ENCODE data around the gene RBFOX1. TPM values are rescaled to one million over a fixed set of nuclear protein-coding genes. Genes with fewer than 3 reads are reported as not detected.

The RBFOX1 gene
- total RNA-seq, 2 donors from 2014 or later: 9.2 to 11.2 TPM

- intact Hi-C loops (cut with DNase I, micrococcal nuclease): no loop called here
- no peak for ATAC-seq
- no peak for DNase-seq
These were observed 31.1 kb downstream of the RBFOX1 start for GRCh38 chr16:7363422-7364417.

DNA sequence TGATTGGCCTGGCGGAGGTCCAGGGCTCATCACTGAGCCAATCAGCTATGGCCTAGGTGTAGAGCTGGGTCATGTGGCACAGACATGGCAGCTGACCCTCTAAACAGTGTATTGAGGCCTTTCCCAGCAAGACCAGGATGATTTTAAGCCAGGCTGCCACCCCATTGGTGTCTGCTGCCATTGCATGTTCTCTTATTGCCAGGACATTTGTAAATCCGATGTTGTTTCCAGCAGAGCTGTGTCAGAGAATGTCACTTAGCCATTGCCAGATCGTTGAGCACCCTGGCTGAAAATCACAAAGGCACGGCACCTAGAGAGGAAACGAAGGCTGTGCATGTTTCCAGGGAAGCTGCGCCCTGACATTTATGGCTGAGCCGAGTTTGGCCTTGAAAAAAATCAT lies 33.4 kb downstream of the RBFOX1 start:
- intact Hi-C loops (cut with DNase I, micrococcal nuclease): no loop called here
- ATAC-seq (no peak), DNase-seq (no peak)

DNA sequence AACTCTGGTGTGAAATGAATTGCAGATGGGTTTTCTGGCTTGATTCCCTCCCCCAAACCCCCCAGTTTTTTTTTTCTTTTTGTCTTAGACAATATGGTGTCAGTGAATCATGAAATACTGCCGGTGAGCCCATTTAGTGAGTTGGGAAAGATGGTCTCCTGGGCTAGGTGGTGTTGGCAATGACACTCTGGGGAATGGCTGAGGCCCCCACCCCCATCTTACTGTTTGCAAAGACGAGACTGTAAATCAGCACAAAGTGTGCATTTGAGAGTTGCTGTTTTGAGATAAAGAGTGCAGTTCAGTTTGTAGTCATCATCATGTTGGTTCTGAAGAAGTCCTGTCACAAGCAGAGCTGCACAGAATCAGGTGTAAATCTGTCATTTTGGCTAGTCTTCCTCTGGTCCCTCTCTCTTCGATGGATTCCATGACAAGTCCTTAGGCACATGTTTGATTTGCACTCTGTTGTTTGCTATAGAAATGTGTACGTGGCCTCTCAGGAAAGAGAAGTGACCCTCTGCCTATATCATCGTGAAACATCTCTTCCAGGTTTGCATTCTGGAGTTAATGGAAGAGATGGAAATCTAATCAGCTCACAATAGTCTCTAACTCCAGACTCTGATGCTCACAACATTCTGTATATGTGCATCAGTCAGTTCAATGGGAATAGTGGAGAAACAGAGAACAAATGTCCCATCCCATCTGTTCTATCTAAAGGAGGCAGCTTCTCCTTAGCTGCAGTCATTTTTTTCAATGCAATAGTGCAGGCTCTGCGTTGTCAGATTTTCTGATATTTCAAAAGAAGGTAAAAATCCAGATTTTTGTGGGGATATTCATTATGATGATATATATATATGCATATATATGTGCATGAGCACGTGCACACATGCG lies 34.6 kb downstream of the RBFOX1 start:
- no peak for DNase-seq
- no peak for ATAC-seq
- intact Hi-C loops (cut with DNase I, micrococcal nuclease): no loop called here

- no peak for DNase-seq
- ATAC-seq: no peak
- intact Hi-C loops (cut with DNase I, micrococcal nuclease): no loop called here
These were observed 36.6 kb downstream of the RBFOX1 start for GRCh38 chr16:7369204-7369603.

- ATAC-seq: no peak
- DNase-seq: no peak
These were observed 39.5 kb downstream of the RBFOX1 start for GRCh38 chr16:7372095-7372494.

DNA sequence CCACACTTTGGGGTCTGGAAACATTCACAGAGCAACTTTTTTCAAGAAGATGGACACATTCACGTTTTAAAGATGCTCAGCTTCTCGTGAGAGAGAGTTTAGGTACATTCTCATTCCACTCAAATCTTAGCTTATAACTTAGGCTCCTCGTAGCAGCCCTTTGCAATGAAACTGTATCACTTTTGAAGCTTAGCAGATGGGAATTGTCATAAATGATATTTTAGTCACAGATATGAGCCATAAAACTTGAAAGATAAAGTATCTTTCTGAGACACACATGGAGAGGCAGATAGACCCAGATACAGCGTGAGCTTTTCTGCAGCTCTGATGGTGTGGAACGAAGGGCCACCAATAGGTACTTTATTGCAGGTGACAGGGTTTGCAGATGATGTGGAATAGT lies 41.1 kb downstream of the RBFOX1 start:
- no peak for ATAC-seq
- intact Hi-C loops (cut with DNase I, micrococcal nuclease): no loop called here

More at GRCh38 chr16:7372095-7372494, 39.5 kb downstream of the RBFOX1 start:
- intact Hi-C loops (cut with DNase I, micrococcal nuclease): no loop called here

GRCh38 chr16:7374614-7375174 lies 42.0 kb downstream of the RBFOX1 start:
- no peak for DNase-seq
- ATAC-seq: no peak
- intact Hi-C loops (cut with DNase I, micrococcal nuclease): no loop called here

More for the DNA sequence above, 41.1 kb downstream of the RBFOX1 start:
- DNase-seq: no peak

DNA sequence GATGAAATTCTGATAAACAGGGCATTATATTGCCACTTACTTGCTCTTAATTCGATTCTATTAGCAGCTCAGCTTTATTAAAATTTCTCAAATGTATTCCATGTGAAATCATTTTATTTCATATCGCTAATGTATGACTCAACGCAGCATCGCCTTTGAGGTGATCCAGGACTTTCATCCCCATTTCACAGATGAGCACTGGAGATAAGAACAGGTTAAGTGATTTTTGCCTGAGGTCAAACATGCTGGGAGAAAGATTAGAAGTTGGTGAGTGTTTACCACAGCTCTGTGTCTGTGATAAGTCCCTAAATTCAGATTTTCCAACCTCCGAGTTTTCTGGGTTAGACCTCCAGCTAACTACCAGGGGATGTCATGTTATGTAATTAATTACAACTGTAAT lies 43.6 kb downstream of the RBFOX1 start:
- DNase-seq (no peak), ATAC-seq (no peak)
- intact Hi-C loops (cut with DNase I, micrococcal nuclease): no loop called here

DNA sequence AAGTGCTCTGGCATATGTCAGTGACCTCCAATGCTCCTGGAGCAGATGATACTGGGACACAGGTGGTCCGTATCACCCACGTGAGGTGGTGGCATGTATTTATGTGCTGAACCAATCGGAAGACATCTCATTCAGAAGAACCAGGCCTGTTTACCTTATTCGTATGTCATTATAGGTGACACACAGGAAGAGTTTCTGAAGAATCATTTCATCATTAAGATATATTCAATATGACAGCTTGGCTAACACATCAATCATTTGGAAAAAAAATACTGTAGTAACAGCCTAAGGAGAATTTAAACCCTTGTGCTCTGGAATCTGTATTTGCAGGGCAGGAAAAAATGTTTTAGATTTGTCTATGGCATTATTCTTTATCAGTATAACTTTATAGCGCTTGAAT lies 44.6 kb downstream of the RBFOX1 start:
- intact Hi-C loops (cut with DNase I, micrococcal nuclease): no loop called here
- DNase-seq (no peak), ATAC-seq (no peak)

- DNase-seq (no peak), ATAC-seq (no peak)
These were observed 45.5 kb downstream of the RBFOX1 start for GRCh38 chr16:7378024-7378695.

DNA sequence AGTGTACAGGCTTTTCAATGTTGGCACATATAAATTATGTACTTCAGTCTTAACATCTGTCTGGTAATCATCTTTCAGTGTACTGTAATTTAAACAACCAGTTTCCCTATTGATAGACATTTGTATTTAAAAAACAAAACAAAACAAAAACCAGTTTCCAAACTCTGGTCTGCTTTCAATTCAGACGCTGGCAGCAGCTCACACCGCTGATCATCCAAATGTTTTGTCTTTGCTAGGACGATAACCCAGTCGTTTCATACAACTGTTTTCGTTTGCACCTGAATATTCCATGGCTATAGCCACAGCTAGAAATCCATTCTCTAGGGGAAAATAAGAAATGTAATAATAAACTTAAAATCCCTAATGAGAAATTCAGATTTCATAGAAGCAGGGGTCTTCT lies 47.8 kb downstream of the RBFOX1 start:
- intact Hi-C loops (cut with DNase I, micrococcal nuclease): no loop called here
- DNase-seq: no peak
- ATAC-seq: no peak

More at GRCh38 chr16:7378024-7378695, 45.5 kb downstream of the RBFOX1 start:
- intact Hi-C loops (cut with DNase I, micrococcal nuclease): no loop called here

DNA sequence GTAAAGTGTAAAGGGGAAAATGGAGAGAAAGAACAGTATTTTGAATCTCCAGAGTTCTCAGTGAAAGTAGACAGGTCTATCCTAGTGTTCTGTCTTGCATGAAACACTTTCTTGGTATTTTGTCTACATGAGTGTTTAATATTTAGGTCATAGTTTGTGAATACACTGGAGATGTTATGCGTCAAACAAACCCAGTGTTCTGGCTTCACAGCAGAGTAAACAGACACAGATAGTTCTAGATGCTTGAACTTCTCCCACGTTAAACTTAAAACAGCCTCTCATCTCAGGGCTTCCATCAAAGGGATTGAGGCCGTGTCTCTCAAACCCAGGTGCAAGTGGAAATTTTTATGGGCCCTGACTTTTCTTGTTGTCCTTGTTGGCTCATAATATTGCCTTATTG lies 48.3 kb downstream of the RBFOX1 start:
- intact Hi-C loops (cut with DNase I, micrococcal nuclease): no loop called here
- DNase-seq: no peak
- ATAC-seq: no peak

DNA sequence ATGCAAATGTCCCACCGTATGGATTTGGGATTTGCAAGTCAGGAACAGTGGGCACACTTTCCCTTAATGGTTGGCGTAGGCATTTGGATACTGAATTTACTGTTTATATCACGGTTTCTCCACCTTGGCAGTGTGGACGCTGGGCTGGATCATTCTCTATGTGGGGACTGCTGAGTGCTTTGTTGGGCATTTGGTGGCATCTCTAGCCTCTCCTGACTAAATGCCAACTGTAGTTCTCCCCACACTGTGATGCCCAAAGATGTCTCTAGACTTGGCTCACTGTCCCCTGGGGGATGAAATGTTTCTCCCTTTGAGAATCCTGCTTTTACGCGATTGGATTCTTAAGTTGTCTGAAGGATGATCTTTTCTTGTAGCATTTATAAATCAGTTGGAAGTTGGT lies 49.0 kb downstream of the RBFOX1 start:
- intact Hi-C loops (cut with DNase I, micrococcal nuclease): no loop called here
- ATAC-seq: no peak
- DNase-seq: no peak

DNA sequence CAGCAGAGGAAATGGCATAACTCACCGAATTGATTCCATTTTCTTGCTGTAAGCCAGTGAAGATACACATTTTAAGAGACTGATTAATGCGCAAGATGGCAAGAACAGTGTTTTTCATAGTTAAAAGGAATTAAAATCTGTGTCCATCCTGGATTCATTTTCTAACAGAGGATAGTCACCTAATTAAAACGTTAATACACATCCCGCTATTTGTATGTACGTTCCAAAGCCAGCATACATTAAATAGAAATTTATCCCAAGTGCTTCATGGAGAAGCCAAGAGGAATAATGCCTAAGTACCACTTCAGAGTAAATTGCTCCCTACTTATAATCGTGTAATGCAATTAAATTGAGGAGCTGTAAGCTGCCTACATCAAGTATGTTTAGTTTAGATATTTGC lies 49.9 kb downstream of the RBFOX1 start:
- no peak for ATAC-seq
- no peak for DNase-seq
- intact Hi-C loops (cut with DNase I, micrococcal nuclease): no loop called here

- no peak for ATAC-seq
- DNase-seq: no peak
- intact Hi-C loops (cut with DNase I, micrococcal nuclease): no loop called here
These were observed 58.3 kb downstream of the RBFOX1 start for GRCh38 chr16:7390974-7391373.

- ATAC-seq: no peak
- DNase-seq: no peak
- intact Hi-C loops (cut with DNase I, micrococcal nuclease): no loop called here
These were observed 59.0 kb downstream of the RBFOX1 start for GRCh38 chr16:7391694-7392093.

DNA sequence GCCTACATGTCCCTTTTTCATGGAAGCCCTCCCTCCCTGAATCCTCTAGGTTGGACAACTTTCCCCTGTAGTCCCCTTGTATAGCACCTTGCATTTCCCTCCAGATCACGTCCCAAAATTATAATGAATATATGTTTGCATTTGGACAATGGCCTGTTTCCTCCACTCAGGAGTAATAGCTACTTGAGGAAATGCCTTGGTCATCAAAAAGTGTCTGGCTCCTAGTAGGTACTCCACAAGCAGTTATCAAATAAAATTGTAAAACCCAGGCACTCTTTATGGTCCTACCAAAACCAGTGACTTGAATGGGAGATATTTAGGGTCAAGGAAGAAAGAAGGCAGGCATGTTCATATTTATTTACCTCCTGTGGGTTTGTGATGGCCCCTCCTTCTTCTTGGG lies 59.6 kb downstream of the RBFOX1 start:
- no peak for DNase-seq
- ATAC-seq: no peak
- intact Hi-C loops (cut with DNase I, micrococcal nuclease): no loop called here

DNA sequence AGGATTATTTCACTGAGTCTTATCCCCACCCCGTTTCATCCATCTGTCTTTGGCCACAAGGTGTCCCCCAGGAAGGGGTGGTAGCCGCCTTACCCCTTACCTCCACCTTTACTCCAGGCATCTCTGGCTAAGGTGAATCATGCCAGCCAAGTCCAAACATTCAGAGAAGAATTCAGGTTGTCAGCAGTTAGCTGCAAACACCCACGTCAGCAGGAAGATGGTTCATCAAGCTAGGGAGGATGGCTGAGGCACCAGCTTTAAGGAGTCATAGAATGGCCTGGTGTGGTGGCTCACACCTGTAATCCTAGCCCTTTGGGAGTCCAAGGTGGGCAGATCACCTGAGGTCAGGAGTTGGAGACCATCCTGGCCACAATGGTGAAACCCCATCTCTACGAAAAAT lies 61.0 kb downstream of the RBFOX1 start:
- DNase-seq (no peak), ATAC-seq (no peak)
- intact Hi-C loops (cut with DNase I, micrococcal nuclease): no loop called here
